KMS-11 (cell line): ENCODE data around the gene ZNF750.

Experiments used
- H2AFZ ChIP-seq: fragments of 200-600 bp; sonication (generic); 2 replicates; pipeline ENCODE4 v1.6.1; 2016; ENCODE audit warnings: antibody characterized with exemption, mixed run types, low read depth
- H3K27ac ChIP-seq: fragments of 200-600 bp; sonication (generic); 2 replicates; pipeline ENCODE4 v1.6.1; 2016; ENCODE audit warnings: mild to moderate bottlenecking, mixed run types
- H3K27me3 ChIP-seq: fragments of 200-600 bp; sonication (generic); 2 replicates; pipeline ENCODE4 v1.6.1; 2017; ENCODE audit warnings: mild to moderate bottlenecking, low read depth, mixed run types, moderate library complexity; ENCODE audit not compliant: insufficient read depth
- H3K36me3 ChIP-seq: fragments of 200-600 bp; sonication (generic); 2 replicates; pipeline ENCODE4 v1.6.1; 2017; ENCODE audit warnings: mild to moderate bottlenecking, mixed run types; ENCODE audit not compliant: insufficient read depth
- H3K4me1 ChIP-seq: fragments of 200-600 bp; sonication (generic); 2 replicates; pipeline ENCODE4 v1.6.1; 2016; ENCODE audit warnings: mild to moderate bottlenecking, low read depth, mixed run types; ENCODE audit not compliant: poor library complexity, severe bottlenecking
- H3K4me2 ChIP-seq: fragments of 200-600 bp; sonication (generic); 2 replicates; pipeline ENCODE4 v1.7.0; 2016; ENCODE audit warnings: mild to moderate bottlenecking, mixed run types
- H3K4me3 ChIP-seq: fragments of 200-600 bp; sonication (generic); IDR thresholded peaks from 2 replicates; pipeline ENCODE4 v1.6.1; 2017; ENCODE audit warnings: low read depth, low read length, mixed read lengths; ENCODE audit not compliant: insufficient read depth
- H3K79me2 ChIP-seq: fragments of 200-600 bp; sonication (generic); 2 replicates; pipeline ENCODE4 v1.6.1; 2016; ENCODE audit warnings: low read depth, mixed run types; ENCODE audit not compliant: insufficient read depth
- H3K9ac ChIP-seq: fragments of 200-600 bp; sonication (generic); 2 replicates; pipeline ENCODE4 v1.6.1; 2016; ENCODE audit warnings: mild to moderate bottlenecking, mixed run types
- H4K20me1 ChIP-seq: fragments of 200-600 bp; sonication (generic); 2 replicates; pipeline ENCODE4 v1.6.1; 2016; ENCODE audit warnings: mild to moderate bottlenecking, mixed run types; ENCODE audit not compliant: insufficient read depth
- CTCF ChIP-seq: fragments of 200-600 bp; sonication (generic); conservative IDR thresholded peaks from 2 replicates; pipeline ENCODE4 v1.6.1; 2017; ENCODE audit warnings: low read depth, mild to moderate bottlenecking, antibody characterized with exemption, low read length, moderate library complexity, mixed read lengths

Gene ZNF750

GRCh38 chr17:82884341-82884969 is 44.6 kb upstream of the ZNF750 start:
- Histone ChIP-seq H3K4me1 (no peaks in the 10 kb centered on the region), H3K27ac (no peak overlapping the region), H3K9ac (no peak overlapping the region), H3K36me3 (no peaks in the 10 kb centered on the region), H3K4me3 (no peak overlapping the region), H2AFZ (no peak overlapping the region), H3K79me2 (0 out of 2 replicates have a peak, but pooled peaks cover 4% of the 10 kb centered on the region), H4K20me1 (no peaks in the 10 kb centered on the region), H3K4me2 (no peak overlapping the region), H3K27me3 (no peaks in the 10 kb centered on the region)
- no peak for TF ChIP-seq CTCF

DNA sequence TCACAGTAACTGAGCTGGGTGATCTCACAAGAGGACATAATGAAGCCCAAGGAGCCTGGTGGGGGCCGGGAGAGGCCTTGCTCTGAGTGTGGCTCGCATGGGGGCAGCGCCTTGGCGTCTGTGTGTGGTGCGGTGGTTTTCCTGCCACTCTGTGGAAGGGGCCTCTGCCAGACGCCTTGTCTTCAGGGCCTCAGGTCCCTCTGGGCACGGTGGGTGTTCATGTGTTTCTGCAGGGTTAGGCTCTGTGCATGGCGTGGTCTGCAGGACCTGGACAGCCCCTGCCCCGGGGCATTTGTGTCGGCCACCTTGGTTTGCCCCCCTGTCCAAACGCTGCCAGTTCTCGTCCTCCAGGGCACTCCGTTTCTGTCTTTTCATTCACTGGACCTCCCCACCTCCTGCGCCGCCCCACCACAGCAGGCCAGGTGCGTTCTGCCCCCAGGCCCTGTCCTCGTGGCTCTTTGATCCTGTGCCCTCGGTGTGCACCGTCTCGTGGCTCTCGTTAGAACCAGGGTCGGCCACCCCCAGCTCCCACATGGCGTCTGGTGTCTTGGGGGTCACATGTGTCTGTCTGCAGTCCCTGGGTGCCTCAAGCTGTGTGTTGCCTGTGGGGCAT is 43.7 kb upstream of the ZNF750 start:
- no peaks in the 10 kb centered on the region for H3K4me1 ChIP-seq
- H3K4me3 ChIP-seq = no peak overlapping the region
- no peak overlapping the region for H2AFZ ChIP-seq
- 0 out of 2 replicates have a peak, but pooled peaks cover 4% of the 10 kb centered on the region for H3K79me2 ChIP-seq
- no peaks in the 10 kb centered on the region for H3K36me3 ChIP-seq
- H3K9ac ChIP-seq = no peak overlapping the region
- TF ChIP-seq CTCF = no peak
- H3K4me2 ChIP-seq = no peak overlapping the region
- H3K27ac ChIP-seq = no peak overlapping the region
- no peaks in the 10 kb centered on the region for H4K20me1 ChIP-seq
- H3K27me3 ChIP-seq = no peaks in the 10 kb centered on the region

DNA sequence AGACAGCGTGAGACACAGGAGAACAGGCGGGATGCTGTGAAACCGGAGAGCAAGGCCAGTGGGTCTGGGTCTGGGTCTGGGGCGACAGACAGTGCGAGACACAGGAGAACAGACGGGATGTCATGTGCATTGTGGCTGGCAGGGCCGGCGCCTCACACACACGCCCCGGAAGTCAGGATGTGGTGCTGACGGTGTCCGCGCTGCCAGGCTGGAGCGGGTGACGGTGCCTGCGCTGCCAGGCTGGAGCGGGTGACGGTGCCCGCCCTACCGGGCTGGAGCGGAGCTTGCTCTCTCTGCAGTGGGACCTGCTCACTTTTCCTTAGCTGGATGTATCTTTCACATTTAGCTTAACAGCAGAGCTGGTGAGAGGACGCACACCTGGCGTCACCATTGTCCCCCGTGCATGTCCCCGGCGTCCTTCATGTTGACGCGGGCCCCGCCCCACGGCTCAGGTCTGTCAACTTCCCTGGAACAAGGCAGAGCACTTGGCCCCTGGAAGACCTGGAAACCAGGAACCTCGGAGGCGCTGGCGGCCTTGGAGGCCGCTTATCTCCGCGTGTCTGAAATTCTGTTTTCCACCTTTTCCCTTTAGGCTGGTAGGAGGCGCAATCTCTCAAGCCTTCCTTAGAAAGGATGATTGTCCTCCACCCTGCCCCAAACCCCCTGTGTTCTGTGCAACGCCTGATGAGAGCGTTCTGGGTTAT is 43.0 kb upstream of the ZNF750 start:
- no peak overlapping the region for H3K4me3 ChIP-seq

More for the DNA sequence above, 43.0 kb upstream of the ZNF750 start:
- Histone ChIP-seq H3K79me2 (0 out of 2 replicates have a peak, but pooled peaks cover 4% of the 10 kb centered on the region), H3K4me2 (no peak overlapping the region), H3K9ac (no peak overlapping the region), H3K27ac (no peak overlapping the region), H4K20me1 (no peaks in the 10 kb centered on the region), H3K4me1 (no peaks in the 10 kb centered on the region), H3K27me3 (no peaks in the 10 kb centered on the region), H3K36me3 (no peaks in the 10 kb centered on the region), H2AFZ (no peak overlapping the region)
- TF ChIP-seq CTCF = no peak
